Endodermal cell (in vitro differentiated cells): Measurements from ENCODE around the gene C11orf21. TPM values are rescaled to one million over a fixed set of nuclear protein-coding genes. Genes with fewer than 3 reads are reported as not detected.

Source experiments
- DNase-seq: peaks from one replicate; pipeline ENCODE4 v3.0.0-alpha.2; 2017
- H3K27ac ChIP-seq: 2 replicates; pipeline ENCODE4 v1.5.1; 2013; ENCODE audit warnings: mild to moderate bottlenecking, low read depth, low read length, moderate library complexity
- H3K27me3 ChIP-seq: 2 replicates; pipeline ENCODE4 v1.6.1; 2013; ENCODE audit warnings: mild to moderate bottlenecking, low read length, moderate library complexity; ENCODE audit not compliant: insufficient read depth, control insufficient read depth, poor library complexity, severe bottlenecking
- H3K36me3 ChIP-seq: 2 replicates; pipeline ENCODE4 v1.7.0; 2013; ENCODE audit warnings: mild to moderate bottlenecking, low read length, moderate library complexity; ENCODE audit not compliant: control insufficient read depth, insufficient read depth
- H3K4me1 ChIP-seq: one replicate; pipeline ENCODE4 v1.7.0; 2013; ENCODE audit warnings: low read length; ENCODE audit not compliant: control insufficient read depth, insufficient read depth
- H3K4me3 ChIP-seq: 2 replicates; pipeline ENCODE4 v1.5.1; 2013; ENCODE audit warnings: mild to moderate bottlenecking, low read length, moderate library complexity
- H3K9ac ChIP-seq: 2 replicates; pipeline ENCODE4 v1.6.1; 2013; ENCODE audit warnings: mild to moderate bottlenecking, low read length, moderate library complexity; ENCODE audit not compliant: poor library complexity, severe bottlenecking; ENCODE audit errors: extremely low read depth
- H3K9me3 ChIP-seq: 2 replicates; pipeline ENCODE4 v1.6.1; 2013; ENCODE audit warnings: mild to moderate bottlenecking, low read length, moderate library complexity; ENCODE audit not compliant: control insufficient read depth
- H3K27ac Mint-ChIP-seq: 2 replicates; pipeline ENCODE4 v1.8.0; 2020; ENCODE audit warnings: mixed read lengths
- H3K27me3 Mint-ChIP-seq: 2 replicates; pipeline ENCODE4 v1.8.0; 2021; ENCODE audit warnings: mild to moderate bottlenecking, mixed read lengths; ENCODE audit not compliant: insufficient read depth
- H3K36me3 Mint-ChIP-seq: 2 replicates; pipeline ENCODE4 v1.8.0; 2020; ENCODE audit warnings: low read depth, mixed read lengths
- H3K4me1 Mint-ChIP-seq: 2 replicates; pipeline ENCODE4 v1.8.0; 2020; ENCODE audit warnings: mixed read lengths
- H3K4me3 Mint-ChIP-seq: 2 replicates; pipeline ENCODE4 v1.8.0; 2020; ENCODE audit warnings: mild to moderate bottlenecking, moderate library complexity, mixed read lengths
- H3K9me3 Mint-ChIP-seq: 2 replicates; pipeline ENCODE4 v1.8.0; 2020; ENCODE audit warnings: mild to moderate bottlenecking, mixed read lengths
- WGBS, 2 experiments: methylation state at CpG; one replicate each; pipeline versions ENCODE4 v1.1.5 to v1.1.7; 2013; ENCODE audit warnings: missing lambda C conversion rate in 2 of 2, mixed read lengths in 1 of 2; ENCODE audit not compliant: insufficient coverage in 1 of 2, insufficient read length in 1 of 2; 5-methylcytosine and 5-hydroxymethylcytosine counted together
- total RNA-seq, 2 donors: library from RNA; stranded (reverse); fragmentation: NEBNext Ultra II Directional in 1 of 2; extraction: Animal tissue kit (Norgen Biotek cat#: 25700) in 1 of 2; gene quantifications; 2 replicates in 1 of 2; 3 replicates in 1 of 2; pipeline ENCODE4 v1.2.1, GENCODE V29; 2021
- TF ChIP-seq, protein P1 (sequence below): fragments of 200-600 bp; sonication (generic); conservative IDR thresholded peaks from 2 replicates; pipeline ENCODE4 v1.5.0; 2021; ENCODE audit warnings: antibody characterized with exemption, mild to moderate bottlenecking

Gene C11orf21
- total RNA-seq, 2 donors from 2014 or later = 0.20 TPM; not detected in 1

DNA sequence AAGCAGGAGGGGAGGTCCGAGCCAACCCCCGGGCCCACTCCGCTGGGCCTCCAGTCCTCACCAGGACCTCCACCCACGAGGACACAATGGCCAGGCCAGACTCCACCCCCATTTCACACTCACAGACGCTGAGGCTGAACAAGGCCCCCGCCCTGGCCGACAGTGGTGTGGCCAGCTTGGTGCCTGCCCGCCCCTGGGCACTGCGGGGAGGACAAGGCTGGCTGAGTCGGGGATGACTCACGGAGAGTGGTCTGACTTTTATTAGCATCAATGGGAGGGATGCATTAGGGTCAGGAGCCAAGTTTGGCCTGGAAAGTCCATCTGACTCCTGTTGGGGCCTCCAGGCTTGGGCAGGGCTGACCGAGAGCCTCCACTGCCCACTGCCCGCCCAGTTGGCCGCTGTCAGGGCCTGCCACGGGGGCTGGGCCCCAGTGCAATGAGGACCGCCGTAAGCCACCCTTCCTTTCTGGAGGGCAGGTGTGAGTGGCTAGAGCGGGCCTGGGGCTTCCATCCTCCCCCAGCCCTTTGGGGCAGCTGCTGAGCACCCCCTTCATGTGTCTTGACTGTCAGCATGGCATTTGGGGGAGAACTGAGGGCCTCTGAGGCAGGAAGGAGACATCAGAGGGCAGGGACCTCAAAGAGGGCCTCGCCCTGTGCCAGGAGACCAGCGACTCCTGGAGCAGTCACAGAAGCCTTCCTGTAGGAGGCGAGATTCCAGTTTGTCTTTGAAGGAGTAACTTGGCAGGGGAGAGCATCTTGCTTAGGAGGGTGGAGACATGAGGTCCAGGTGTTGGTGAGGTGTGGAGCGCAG, 10.7 kb upstream of the C11orf21 start:
- Histone ChIP-seq H3K4me3 (no peak overlapping the region), H3K27me3 (no peaks in the 10 kb centered on the region), H3K4me1 (no peaks in the 10 kb centered on the region), H3K27ac (no peak overlapping the region), H3K36me3 (no peaks in the 10 kb centered on the region), H3K9me3 (no peaks in the 10 kb centered on the region), H3K9ac (no peak overlapping the region)
- Mint-ChIP-seq H3K4me1 (peaks cover 2% of the 10 kb centered on the region), H3K36me3 (no peaks in the 10 kb centered on the region), H3K27me3 (peaks cover 2% of the 10 kb centered on the region), H3K9me3 (no peaks in the 10 kb centered on the region), H3K4me3 (no peak overlapping the region), H3K27ac (no peak overlapping the region)
- 87 to 91% methylated on average over 6 to 22 of the region's 22 CpGs for WGBS, 2 experiments
- no peak for DNase-seq
- TF ChIP-seq, protein P1, sequence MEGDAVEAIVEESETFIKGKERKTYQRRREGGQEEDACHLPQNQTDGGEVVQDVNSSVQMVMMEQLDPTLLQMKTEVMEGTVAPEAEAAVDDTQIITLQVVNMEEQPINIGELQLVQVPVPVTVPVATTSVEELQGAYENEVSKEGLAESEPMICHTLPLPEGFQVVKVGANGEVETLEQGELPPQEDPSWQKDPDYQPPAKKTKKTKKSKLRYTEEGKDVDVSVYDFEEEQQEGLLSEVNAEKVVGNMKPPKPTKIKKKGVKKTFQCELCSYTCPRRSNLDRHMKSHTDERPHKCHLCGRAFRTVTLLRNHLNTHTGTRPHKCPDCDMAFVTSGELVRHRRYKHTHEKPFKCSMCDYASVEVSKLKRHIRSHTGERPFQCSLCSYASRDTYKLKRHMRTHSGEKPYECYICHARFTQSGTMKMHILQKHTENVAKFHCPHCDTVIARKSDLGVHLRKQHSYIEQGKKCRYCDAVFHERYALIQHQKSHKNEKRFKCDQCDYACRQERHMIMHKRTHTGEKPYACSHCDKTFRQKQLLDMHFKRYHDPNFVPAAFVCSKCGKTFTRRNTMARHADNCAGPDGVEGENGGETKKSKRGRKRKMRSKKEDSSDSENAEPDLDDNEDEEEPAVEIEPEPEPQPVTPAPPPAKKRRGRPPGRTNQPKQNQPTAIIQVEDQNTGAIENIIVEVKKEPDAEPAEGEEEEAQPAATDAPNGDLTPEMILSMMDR = peak; percentile 46

DNA sequence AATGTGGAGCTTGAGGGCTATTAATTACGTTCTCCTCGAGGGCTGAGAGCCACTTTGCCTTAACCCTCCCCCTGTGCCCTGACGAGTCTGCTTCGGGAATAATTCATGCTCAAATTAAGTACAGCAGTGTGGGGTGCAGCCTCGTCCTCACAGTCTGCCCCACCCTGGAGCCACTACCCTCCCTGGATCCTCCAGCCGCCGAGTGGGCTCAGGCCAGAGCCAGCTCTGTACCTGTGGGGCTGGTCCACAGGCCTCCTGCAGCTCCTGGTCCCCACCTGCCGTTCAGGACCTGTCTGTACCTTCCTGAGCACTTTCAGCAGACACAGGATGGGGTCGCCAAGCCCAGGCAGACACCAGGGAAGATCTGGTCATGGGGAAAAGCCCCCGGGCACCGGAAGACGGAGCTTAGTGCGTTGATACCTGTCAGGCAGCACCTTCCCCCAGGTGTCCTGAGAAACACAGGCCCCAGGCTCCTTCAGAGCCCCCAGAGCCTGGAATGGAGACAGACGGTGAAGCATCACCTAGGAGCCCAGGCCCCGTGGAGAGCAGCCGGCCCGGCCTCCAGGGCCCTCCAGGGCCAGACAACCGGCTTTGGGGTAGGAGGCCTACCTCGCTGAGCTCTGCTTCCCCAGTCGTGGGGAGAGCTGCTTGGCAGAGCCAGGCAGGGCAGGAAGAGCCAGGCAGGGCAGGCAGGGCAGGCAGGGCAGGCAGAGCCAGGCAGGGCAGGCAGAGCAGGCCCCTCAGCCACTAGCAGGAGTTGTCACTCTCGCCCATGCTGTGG, 9.8 kb upstream of the C11orf21 start:
- H3K27me3 ChIP-seq = no peaks in the 10 kb centered on the region
- TF ChIP-seq, protein P1 = no peak
- H3K4me1 ChIP-seq = no peaks in the 10 kb centered on the region
- no peak overlapping the region for H3K4me3 ChIP-seq
- WGBS, 2 experiments = 87 to 94% methylated on average over 15 to 21 of the region's 21 CpGs
- no peak for DNase-seq
- no peak overlapping the region for H3K27ac Mint-ChIP-seq
- H3K9me3 ChIP-seq = no peaks in the 10 kb centered on the region
- H3K9me3 Mint-ChIP-seq = no peaks in the 10 kb centered on the region
- no peak overlapping the region for H3K4me3 Mint-ChIP-seq
- no peaks in the 10 kb centered on the region for H3K36me3 Mint-ChIP-seq
- no peak overlapping the region for H3K27ac ChIP-seq
- no peaks in the 10 kb centered on the region for H3K27me3 Mint-ChIP-seq
- peaks cover 2% of the 10 kb centered on the region for H3K4me1 Mint-ChIP-seq
- H3K9ac ChIP-seq = no peak overlapping the region
- no peaks in the 10 kb centered on the region for H3K36me3 ChIP-seq

DNA sequence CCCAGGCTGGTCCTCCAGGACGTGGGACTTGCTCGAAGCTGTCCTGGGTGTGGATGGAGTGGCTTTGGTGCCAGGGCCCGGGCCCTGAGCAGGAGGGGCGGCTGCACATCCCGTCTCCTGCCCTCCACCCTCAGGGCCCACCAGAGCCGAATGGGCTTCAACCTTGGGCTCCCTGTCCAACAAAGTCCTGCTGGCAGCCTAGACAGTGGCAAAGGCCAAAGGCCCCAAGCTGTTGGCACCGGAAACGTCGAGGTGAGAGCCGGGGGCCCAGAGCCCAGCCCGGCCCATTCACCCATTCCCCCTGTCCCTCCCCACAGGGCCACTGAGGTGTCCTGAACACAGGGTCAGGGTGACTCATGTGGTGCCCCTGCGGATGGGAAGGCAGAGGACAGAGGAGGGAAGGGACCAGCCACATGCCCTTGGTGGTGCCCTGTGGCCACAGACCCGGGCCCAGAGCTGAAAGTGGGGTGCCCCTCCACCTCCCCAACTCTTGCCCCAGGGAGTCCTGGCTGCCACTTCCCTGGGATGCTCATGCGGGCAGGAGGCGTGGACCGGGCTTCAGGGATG, 9.2 kb upstream of the C11orf21 start:
- no peaks in the 10 kb centered on the region for H3K36me3 Mint-ChIP-seq
- no peak for DNase-seq
- H3K9me3 ChIP-seq = no peaks in the 10 kb centered on the region
- H3K4me3 ChIP-seq = no peak overlapping the region
- no peaks in the 10 kb centered on the region for H3K4me1 ChIP-seq
- no peaks in the 10 kb centered on the region for H3K36me3 ChIP-seq
- H3K9ac ChIP-seq = no peak overlapping the region
- WGBS, 2 experiments = 83 to 85% methylated on average over 8 to 16 of the region's 16 CpGs
- no peaks in the 10 kb centered on the region for H3K27me3 Mint-ChIP-seq
- no peaks in the 10 kb centered on the region for H3K9me3 Mint-ChIP-seq
- H3K27me3 ChIP-seq = no peaks in the 10 kb centered on the region
- no peak overlapping the region for H3K27ac Mint-ChIP-seq
- no peak overlapping the region for H3K27ac ChIP-seq
- TF ChIP-seq, protein P1 = no peak
- no peak overlapping the region for H3K4me3 Mint-ChIP-seq
- H3K4me1 Mint-ChIP-seq = peaks cover 2% of the 10 kb centered on the region
